Neural cell (in vitro differentiated cells): ENCODE measurements around the gene UNC5B. TPM values are rescaled to one million over a fixed set of nuclear protein-coding genes. Genes with fewer than 3 reads are reported as not detected.

Experiments
- H2AFZ ChIP-seq: fragments of 200-600, 300-800 bp; sonication (generic), shearing (Covaris generic); 2 replicates; pipeline ENCODE4 v1.6.0; 2014; ENCODE audit warnings: low read depth, mild to moderate bottlenecking, antibody characterized with exemption, low read length, moderate library complexity
- H3F3A ChIP-seq: fragments of 200-600 bp; shearing (Covaris generic); 2 replicates; pipeline ENCODE4 v1.6.1; 2016; ENCODE audit warnings: mild to moderate bottlenecking, moderate library complexity, mixed read lengths, antibody characterized with exemption, low read length; ENCODE audit not compliant: insufficient read depth, poor library complexity, severe bottlenecking
- H3K27ac ChIP-seq: fragments of 200-600, 300-800 bp; sonication (generic), shearing (Covaris generic); 2 replicates; pipeline ENCODE4 v1.5.1; 2014; ENCODE audit warnings: mild to moderate bottlenecking, low read length, moderate library complexity
- H3K27me3 ChIP-seq: fragments of 300-800, 200-600 bp; sonication (generic), shearing (Covaris generic); 2 replicates; pipeline ENCODE4 v1.6.0; 2014; ENCODE audit warnings: mild to moderate bottlenecking, low read depth, low read length, moderate library complexity; ENCODE audit not compliant: insufficient read depth
- H3K36me3 ChIP-seq: fragments of 300-800, 200-600 bp; sonication (generic), shearing (Covaris generic); 2 replicates; pipeline ENCODE4 v1.5.1; 2014; ENCODE audit warnings: mild to moderate bottlenecking, antibody characterized with exemption, low read length, moderate library complexity; ENCODE audit not compliant: insufficient read depth
- H3K4me2 ChIP-seq: fragments of 300-800, 200-600 bp; sonication (generic), shearing (Covaris generic); 2 replicates; pipeline ENCODE4 v1.6.0; 2014; ENCODE audit warnings: mild to moderate bottlenecking, low read length
- H3K4me3 ChIP-seq: fragments of 300-800, 200-600 bp; sonication (generic), shearing (Covaris generic); 2 replicates; pipeline ENCODE4 v1.5.1; 2014; ENCODE audit warnings: mild to moderate bottlenecking, low read length, moderate library complexity
- H3K79me2 ChIP-seq: fragments of 200-600 bp; shearing (Covaris generic); replicated peaks from 2 replicates; pipeline ENCODE4 v1.6.0; 2014; ENCODE audit warnings: mild to moderate bottlenecking, low read length, moderate library complexity; ENCODE audit not compliant: insufficient read depth
- H3K9ac ChIP-seq: fragments of 300-800, 200-600 bp; sonication (generic), shearing (Covaris generic); 2 replicates; pipeline ENCODE4 v1.6.1; 2016; ENCODE audit warnings: mild to moderate bottlenecking, low read length, mixed read lengths
- H3K9me2 ChIP-seq: fragments of 200-600 bp; shearing (Covaris generic); 2 replicates; pipeline ENCODE4 v1.6.1; 2016; ENCODE audit warnings: mild to moderate bottlenecking, low read length, mixed read lengths; ENCODE audit not compliant: insufficient read depth
- H3K9me3 ChIP-seq: fragments of 200-600, 300-800 bp; sonication (generic), shearing (Covaris generic); 2 replicates; pipeline ENCODE4 v1.6.1; 2016; ENCODE audit warnings: mild to moderate bottlenecking, mixed run types, low read length, moderate library complexity, mixed read lengths
- H4K20me1 ChIP-seq: fragments of 200-600 bp; shearing (Covaris generic); 2 replicates; pipeline ENCODE4 v1.6.1; 2016; ENCODE audit warnings: mild to moderate bottlenecking, mixed run types; ENCODE audit not compliant: insufficient read depth
- CTCF ChIP-seq: fragments of 450-650 bp; IDR thresholded peaks from 2 replicates; pipeline ENCODE4 v1.5.1; 2014; ENCODE audit warnings: antibody characterized with exemption, mild to moderate bottlenecking, moderate library complexity; ENCODE audit not compliant: poor library complexity, severe bottlenecking
- EP300 ChIP-seq: fragments of 450-650 bp; conservative IDR thresholded peaks from 2 replicates; pipeline ENCODE4 v1.6.1; 2014; ENCODE audit warnings: antibody characterized with exemption, mild to moderate bottlenecking, moderate library complexity; ENCODE audit not compliant: poor library complexity, severe bottlenecking
- EZH2 ChIP-seq: fragments of 200-600, 300-800 bp; shearing (Covaris generic), sonication (generic); IDR thresholded peaks from 2 replicates; pipeline ENCODE4 v1.6.1; 2014; ENCODE audit warnings: antibody characterized with exemption, low read length, borderline replicate concordance, mild to moderate bottlenecking; ENCODE audit not compliant: insufficient read depth, poor library complexity, severe bottlenecking
- MXI1 ChIP-seq: fragments of 450-650 bp; conservative IDR thresholded peaks from 2 replicates; pipeline ENCODE4 v1.6.1; 2014; ENCODE audit warnings: antibody characterized with exemption, mild to moderate bottlenecking; ENCODE audit not compliant: poor library complexity, severe bottlenecking
- POLR2AphosphoS5 ChIP-seq: IDR thresholded peaks from 2 replicates; pipeline ENCODE4 v1.6.1; 2012
- RAD21 ChIP-seq: fragments of 450-650 bp; conservative IDR thresholded peaks from 2 replicates; pipeline ENCODE4 v1.6.1; 2014; ENCODE audit warnings: antibody characterized with exemption, mild to moderate bottlenecking, moderate library complexity
- REST ChIP-seq: IDR thresholded peaks from 2 replicates; pipeline ENCODE4 v1.6.1; 2012; ENCODE audit warnings: borderline replicate concordance
- SMC3 ChIP-seq: fragments of 450-650 bp; conservative IDR thresholded peaks from 2 replicates; pipeline ENCODE4 v1.6.1; 2014; ENCODE audit warnings: antibody characterized with exemption, mild to moderate bottlenecking, moderate library complexity; ENCODE audit not compliant: poor library complexity
- TAF1 ChIP-seq: IDR thresholded peaks from 2 replicates; pipeline ENCODE4 v1.6.1; 2012; ENCODE audit warnings: low read depth
- polyA plus RNA-seq: library from polyadenylated mRNA; depleted of rRNA; stranded (reverse); fragments of >200 nt; gene quantifications from 2 replicates; pipeline ENCODE4 v1.2.3, GENCODE V29; 2014

The UNC5B gene
- polyA plus RNA-seq, 1 donor from 2014 or later, result 2.0 TPM

- H3K9me2 ChIP-seq, result no peaks in the 10 kb centered on the region
- no peak overlapping the region for H2AFZ ChIP-seq
- H3K27me3 ChIP-seq, result no peaks in the 10 kb centered on the region
- no peak overlapping the region for H3K4me2 ChIP-seq
- H4K20me1 ChIP-seq, result no peaks in the 10 kb centered on the region
- no peak overlapping the region for H3K27ac ChIP-seq
- H3F3A ChIP-seq, result no peaks in the 10 kb centered on the region
- TF ChIP-seq SMC3 (peak; percentile 72), EP300 (no peak), CTCF (peak; percentile 76), RAD21 (peak; percentile 61)
- H3K9me3 ChIP-seq, result no peaks in the 10 kb centered on the region
- no peaks in the 10 kb centered on the region for H3K79me2 ChIP-seq
- no peak overlapping the region for H3K4me3 ChIP-seq
- H3K9ac ChIP-seq, result no peak overlapping the region
- no peaks in the 10 kb centered on the region for H3K36me3 ChIP-seq
These were observed 90.7 kb downstream of the UNC5B start for GRCh38 chr10:71302874-71303568.

GRCh38 chr10:71303569-71303907 lies 91.2 kb downstream of the UNC5B start:
- no peaks in the 10 kb centered on the region for H3K79me2 ChIP-seq
- H3K36me3 ChIP-seq, result no peaks in the 10 kb centered on the region
- H3K4me2 ChIP-seq, result no peak overlapping the region
- H3K27me3 ChIP-seq, result no peaks in the 10 kb centered on the region
- H3K4me3 ChIP-seq, result no peak overlapping the region
- no peak overlapping the region for H3K9ac ChIP-seq
- no peaks in the 10 kb centered on the region for H4K20me1 ChIP-seq
- no peak overlapping the region for H2AFZ ChIP-seq
- no peaks in the 10 kb centered on the region for H3K9me2 ChIP-seq
- TF ChIP-seq MXI1 (no peak), TAF1 (no peak), EZH2 (no peak), SMC3 (no peak), CTCF (peak; percentile 14), REST (no peak), RAD21 (no peak), EP300 (no peak), POLR2AphosphoS5 (no peak)
- H3K27ac ChIP-seq, result no peak overlapping the region
- no peaks in the 10 kb centered on the region for H3F3A ChIP-seq
- no peaks in the 10 kb centered on the region for H3K9me3 ChIP-seq
